Progenitor cell of endocrine pancreas (in vitro differentiated cells): Measurements from ENCODE around the gene PITX1. TPM values are rescaled to one million over a fixed set of nuclear protein-coding genes. Genes with fewer than 3 reads are reported as not detected.
"Not testable (repeated sequence)": the region's sequence is repeated elsewhere in the genome, so short reads cannot be mapped to it uniquely, and the experiment has no call there.

Experiments used
- DNase-seq: peaks from one replicate; pipeline ENCODE4 v3.0.0; 2021; ENCODE audit warnings: low spot score; ENCODE audit not compliant: unreplicated experiment
- H3K27ac Mint-ChIP-seq: 2 replicates; pipeline ENCODE4 v1.8.0; 2021; ENCODE audit warnings: mild to moderate bottlenecking, moderate library complexity, mixed read lengths
- H3K27me3 Mint-ChIP-seq: 2 replicates; pipeline ENCODE4 v1.8.0; 2021; ENCODE audit warnings: mixed read lengths
- H3K36me3 Mint-ChIP-seq: 2 replicates; pipeline ENCODE4 v1.8.0; 2022; ENCODE audit warnings: mixed read lengths; ENCODE audit not compliant: insufficient read depth
- H3K4me1 Mint-ChIP-seq: 2 replicates; pipeline ENCODE4 v1.8.0; 2021; ENCODE audit warnings: low read depth, mixed read lengths
- H3K4me3 Mint-ChIP-seq: 2 replicates; pipeline ENCODE4 v1.8.0; 2021; ENCODE audit warnings: low read depth, mild to moderate bottlenecking, moderate library complexity, mixed read lengths
- H3K9me3 Mint-ChIP-seq: 2 replicates; pipeline ENCODE4 v1.8.0; 2021; ENCODE audit warnings: low read depth, mixed read lengths
- CTCF ChIP-seq: fragments of 200-600 bp; sonication (generic); IDR thresholded peaks from one replicate; pipeline ENCODE4 v1.5.0; 2021; ENCODE audit warnings: antibody characterized with exemption, mild to moderate bottlenecking; ENCODE audit not compliant: unreplicated experiment
- total RNA-seq: library from RNA; stranded (reverse); gene quantifications from 2 replicates; pipeline ENCODE4 v1.2.1, GENCODE V29; 2021

PITX1 gene
- total RNA-seq, 1 donor from 2014 or later, result 16.2 TPM

GRCh38 chr5:134995850-134996402 is 38.1 kb downstream of the PITX1 start:
- Mint-ChIP-seq H3K36me3 (peaks cover 5% of the 10 kb centered on the region), H3K27me3 (peaks cover 22% of the 10 kb centered on the region), H3K9me3 (peaks cover 13% of the 10 kb centered on the region), H3K4me3 (no peak overlapping the region), H3K27ac (no peak overlapping the region), H3K4me1 (peaks cover 8% of the 10 kb centered on the region)
- no peak for DNase-seq
- TF ChIP-seq CTCF, result no peak

GRCh38 chr5:134994560-134995156 is 39.4 kb downstream of the PITX1 start:
- peaks cover 7% of the 10 kb centered on the region for H3K36me3 Mint-ChIP-seq
- H3K27me3 Mint-ChIP-seq, result peaks cover 21% of the 10 kb centered on the region
- peaks cover 13% of the 10 kb centered on the region for H3K9me3 Mint-ChIP-seq
- H3K27ac Mint-ChIP-seq, result no peak overlapping the region
- H3K4me1 Mint-ChIP-seq, result peaks cover 11% of the 10 kb centered on the region
- no peak overlapping the region for H3K4me3 Mint-ChIP-seq
- TF ChIP-seq CTCF, result no peak
- DNase-seq, result no peak

- Mint-ChIP-seq H3K27me3 (peaks cover 20% of the 10 kb centered on the region), H3K36me3 (peaks cover 7% of the 10 kb centered on the region), H3K27ac (no peak overlapping the region), H3K4me3 (no peak overlapping the region), H3K9me3 (peaks cover 9% of the 10 kb centered on the region), H3K4me1 (peaks cover 11% of the 10 kb centered on the region)
- TF ChIP-seq CTCF, result no peak
- DNase-seq, result no peak
Observed at GRCh38 chr5:134993161-134993560, 40.9 kb downstream of the PITX1 start.

- Mint-ChIP-seq H3K36me3 (peaks cover 7% of the 10 kb centered on the region), H3K4me3 (no peak overlapping the region), H3K4me1 (peaks cover 5% of the 10 kb centered on the region), H3K27ac (no peak overlapping the region), H3K9me3 (peaks cover 9% of the 10 kb centered on the region), H3K27me3 (peaks cover 14% of the 10 kb centered on the region)
- DNase-seq, result no peak
- TF ChIP-seq CTCF, result no peak
Observed at GRCh38 chr5:134992148-134992547, 41.9 kb downstream of the PITX1 start.

GRCh38 chr5:134990183-134990582 is 43.8 kb downstream of the PITX1 start:
- H3K27ac Mint-ChIP-seq, H3K9me3 Mint-ChIP-seq, DNase-seq, H3K4me1 Mint-ChIP-seq, H3K27me3 Mint-ChIP-seq, H3K36me3 Mint-ChIP-seq, H3K4me3 Mint-ChIP-seq: not testable (repeated sequence)

- peaks cover 9% of the 10 kb centered on the region for H3K9me3 Mint-ChIP-seq
- peaks cover 7% of the 10 kb centered on the region for H3K36me3 Mint-ChIP-seq
- H3K4me1 Mint-ChIP-seq, result peaks cover 5% of the 10 kb centered on the region
- no peak for DNase-seq
- H3K4me3 Mint-ChIP-seq, result no peak overlapping the region
- no peak overlapping the region for H3K27ac Mint-ChIP-seq
- H3K27me3 Mint-ChIP-seq, result peaks cover 6% of the 10 kb centered on the region
- TF ChIP-seq CTCF, result no peak
Observed at GRCh38 chr5:134989266-134989830, 44.7 kb downstream of the PITX1 start.
